ENCODE results near the gene PRB4.
"Not testable (repeated sequence)": the region's sequence is repeated elsewhere in the genome, so short reads cannot be mapped to it uniquely, and the experiment has no call there.

Gene PRB4

DNA sequence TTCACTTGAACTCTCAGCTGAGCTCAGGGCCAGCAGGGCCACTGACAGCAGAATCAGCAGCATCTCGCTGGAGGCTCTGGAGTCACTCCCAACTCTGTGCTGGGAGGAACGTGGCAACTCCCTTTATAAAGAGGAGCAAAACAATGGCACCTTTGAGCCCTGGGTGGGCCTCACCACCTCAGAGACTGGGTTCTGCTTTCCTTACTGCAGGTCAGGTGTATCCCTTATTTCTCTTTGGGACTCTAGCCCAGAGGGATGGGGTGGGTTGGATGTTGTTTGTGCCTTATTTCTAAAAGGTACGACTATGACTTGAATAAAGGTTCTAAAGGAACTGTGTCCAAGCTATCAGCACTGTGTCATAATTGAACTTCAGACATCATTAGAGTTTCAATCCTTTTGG lies at the start of gene PRB4:
PRB4 (minus strand) TSS at position 101 of the 400 bp plus-strand sequence; CDS start at position 63, 38 bp downstream.
- no peak for DNase-seq

GRCh38 chr12:11351736-11352135 lies 41.5 kb upstream of the PRB4 start:
- not testable (repeated sequence) for DNase-seq

DNA sequence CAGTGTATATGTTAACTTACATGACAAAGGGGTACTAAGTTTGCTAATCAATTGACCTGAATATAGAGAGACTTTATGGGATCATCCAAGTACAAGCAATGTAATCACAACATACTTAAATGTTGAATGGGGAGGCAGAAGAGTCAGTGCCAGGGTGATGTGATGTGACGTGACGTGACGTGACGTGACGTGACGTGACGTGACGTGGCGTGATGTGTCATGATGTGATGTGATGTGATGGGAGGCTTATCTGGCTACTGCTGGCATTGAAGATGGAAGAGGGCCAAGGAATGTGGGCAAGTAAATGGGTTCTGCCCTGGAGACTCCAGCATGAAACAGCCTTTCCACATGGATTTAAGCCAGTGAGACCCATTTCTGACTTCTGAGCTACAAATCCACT lies 38.2 kb upstream of the PRB4 start:
- no peak for DNase-seq

- DNase-seq = no peak
Observed at GRCh38 chr12:11347810-11348209, 37.6 kb upstream of the PRB4 start.

GRCh38 chr12:11344500-11344899 lies 34.3 kb upstream of the PRB4 start:
- DNase-seq = no peak

GRCh38 chr12:11324426-11324825 lies 14.2 kb upstream of the PRB4 start:
- DNase-seq = no peak

- no peak for DNase-seq
Observed at GRCh38 chr12:11321980-11322379, 11.7 kb upstream of the PRB4 start.

GRCh38 chr12:11307143-11307542 lies 3.1 kb downstream of the PRB4 start:
- DNase-seq = no peak

- no peak for DNase-seq
Observed at GRCh38 chr12:11273449-11273848, 36.8 kb downstream of the PRB4 start.

DNA sequence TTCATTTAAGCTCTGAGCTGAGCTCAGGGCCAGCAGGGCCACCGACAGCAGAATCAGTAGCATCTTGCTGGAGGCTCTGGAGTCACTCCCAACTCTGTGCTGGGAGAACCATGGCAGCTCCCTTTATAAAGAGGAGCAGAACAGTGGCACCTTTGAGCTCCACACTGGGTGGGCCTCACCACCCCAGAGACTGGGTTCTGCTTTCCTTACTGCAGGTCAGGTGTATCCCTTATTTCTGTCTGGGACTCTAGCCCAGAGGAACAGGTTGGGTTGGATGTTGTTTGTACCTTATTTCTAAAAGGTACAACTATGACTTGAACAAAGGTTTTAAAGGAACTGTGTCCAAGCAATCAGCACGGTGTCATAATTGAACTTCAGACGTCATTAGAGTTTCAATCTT lies 40.6 kb downstream of the PRB4 start, which contains the start of gene PRB3:
PRB3 (minus strand) TSS at position 101 of the 400 bp plus-strand sequence; CDS start at position 63, 38 bp downstream.
- DNase-seq = no peak

DNA sequence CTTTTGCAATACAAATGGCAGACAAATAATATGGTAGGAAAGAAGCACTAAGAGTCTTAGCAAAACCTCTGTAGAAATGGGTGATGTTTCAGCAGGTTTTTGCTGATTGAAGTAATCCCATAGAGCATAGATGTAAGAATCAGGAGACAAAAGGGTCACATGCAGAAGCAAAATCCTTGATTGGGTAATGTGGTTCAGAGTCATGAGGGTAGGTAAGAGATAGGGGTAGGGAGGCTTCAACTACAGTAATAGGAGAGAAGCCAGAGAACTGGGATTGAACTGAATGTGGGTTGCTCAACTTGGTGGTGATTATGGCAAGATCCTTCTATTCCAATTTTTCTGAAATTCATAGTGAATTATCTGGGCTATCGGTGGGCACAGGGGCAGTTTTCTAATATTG lies 45.7 kb downstream of the PRB4 start:
- DNase-seq = no peak
